SU-DHL-6 (cell line): ENCODE measurements around the gene POLR2F.

Experiments used
- H2AFZ ChIP-seq: fragments of 200-600 bp; sonication (generic); 2 replicates; pipeline ENCODE4 v1.6.1; 2014; ENCODE audit warnings: low read depth, mild to moderate bottlenecking, moderate library complexity, mixed read lengths, antibody characterized with exemption, low read length; ENCODE audit not compliant: severe bottlenecking
- H3F3A ChIP-seq: fragments of 200-600 bp; shearing (Covaris generic); 2 replicates; pipeline ENCODE4 v1.6.0; 2016; ENCODE audit warnings: antibody characterized with exemption, mild to moderate bottlenecking; ENCODE audit not compliant: insufficient read depth
- H3K27ac ChIP-seq: fragments of 200-600 bp; sonication (generic); 2 replicates; pipeline ENCODE4 v1.5.1; 2016; ENCODE audit warnings: low read depth, mild to moderate bottlenecking, low read length, moderate library complexity, mixed read lengths
- H3K27me3 ChIP-seq: fragments of 200-600 bp; sonication (generic), shearing (Covaris generic); 2 replicates; pipeline ENCODE4 v1.6.0; 2014; ENCODE audit warnings: mild to moderate bottlenecking, low read length
- H3K36me3 ChIP-seq: fragments of 200-600 bp; sonication (generic); 2 replicates; pipeline ENCODE4 v1.6.1; 2014; ENCODE audit warnings: mild to moderate bottlenecking, low read length, mixed read lengths
- H3K4me2 ChIP-seq: fragments of 300-600, 200-600 bp; shearing (Covaris generic), sonication (generic); 2 replicates; pipeline ENCODE4 v1.6.0; 2014; ENCODE audit warnings: low read length, low read depth, mild to moderate bottlenecking; ENCODE audit not compliant: poor library complexity, severe bottlenecking
- H3K4me3 ChIP-seq: fragments of 200-600 bp; sonication (generic); 2 replicates; pipeline ENCODE4 v1.5.1; 2014; ENCODE audit warnings: antibody characterized with exemption, low read length, mild to moderate bottlenecking, mixed read lengths; ENCODE audit not compliant: insufficient read depth, poor library complexity, severe bottlenecking
- H3K79me2 ChIP-seq: fragments of 200-600 bp; sonication (generic); 2 replicates; pipeline ENCODE4 v1.6.1; 2014; ENCODE audit warnings: mild to moderate bottlenecking, low read length, moderate library complexity; ENCODE audit not compliant: insufficient read depth
- H3K9ac ChIP-seq: fragments of 200-600 bp; sonication (generic); 2 replicates; pipeline ENCODE4 v1.7.0; 2014; ENCODE audit warnings: mild to moderate bottlenecking, low read length
- H3K9me2 ChIP-seq: fragments of 200-600 bp; sonication (generic); replicated peaks from 2 replicates; pipeline ENCODE4 v1.6.1; 2014; ENCODE audit warnings: low read length; ENCODE audit not compliant: insufficient read depth
- H3K9me3 ChIP-seq: fragments of 200-600 bp; sonication (generic); 2 replicates; pipeline ENCODE4 v1.6.1; 2014; ENCODE audit warnings: low read length, mixed read lengths; ENCODE audit not compliant: insufficient read depth
- H4K20me1 ChIP-seq: fragments of 200-600 bp; sonication (generic); 2 replicates; pipeline ENCODE4 v1.6.1; 2014; ENCODE audit warnings: low read depth, mild to moderate bottlenecking, antibody characterized with exemption, low read length, moderate library complexity, mixed read lengths
- CTCF ChIP-seq: fragments of 200-600 bp; sonication (generic); IDR thresholded peaks from one replicate; pipeline ENCODE4 v1.5.1; 2017; ENCODE audit warnings: antibody characterized with exemption, mild to moderate bottlenecking, low read length, moderate library complexity; ENCODE audit not compliant: insufficient read depth, poor library complexity, severe bottlenecking
- EZH2phosphoT487 ChIP-seq: fragments of 200-600 bp; sonication (generic), shearing (Covaris generic); conservative IDR thresholded peaks from 2 replicates; pipeline ENCODE4 v1.6.1; 2018; ENCODE audit warnings: mild to moderate bottlenecking, antibody characterized with exemption, low read length, moderate library complexity, mixed read lengths

The POLR2F gene

GRCh38 chr22:37982151-37982785 lies 28.8 kb downstream of the POLR2F start:
- TF ChIP-seq CTCF = no peak
- TF ChIP-seq EZH2phosphoT487 = no peak
- Histone ChIP-seq H3K9ac (no peak overlapping the region), H3K4me2 (no peak overlapping the region), H3K36me3 (no peaks in the 10 kb centered on the region), H3K9me2 (no peaks in the 10 kb centered on the region), H3K27me3 (no peaks in the 10 kb centered on the region), H3K79me2 (no peaks in the 10 kb centered on the region), H3F3A (no peaks in the 10 kb centered on the region), H3K4me3 (no peak overlapping the region), H3K9me3 (no peaks in the 10 kb centered on the region), H2AFZ (no peak overlapping the region), H4K20me1 (no peaks in the 10 kb centered on the region), H3K27ac (no peak overlapping the region)

GRCh38 chr22:37982938-37983859 lies 29.7 kb downstream of the POLR2F start:
- Histone ChIP-seq H3K4me2 (no peak overlapping the region), H3K4me3 (no peak overlapping the region), H2AFZ (no peak overlapping the region), H3K79me2 (no peaks in the 10 kb centered on the region), H3F3A (no peaks in the 10 kb centered on the region), H3K27me3 (no peaks in the 10 kb centered on the region), H3K9me2 (no peaks in the 10 kb centered on the region), H3K27ac (no peak overlapping the region), H3K36me3 (no peaks in the 10 kb centered on the region), H4K20me1 (no peaks in the 10 kb centered on the region), H3K9ac (no peak overlapping the region), H3K9me3 (no peaks in the 10 kb centered on the region)
- TF ChIP-seq EZH2phosphoT487 (no peak), CTCF (peak; percentile 15)

- H3K27ac ChIP-seq = no peak within 1 kb of the TSS
Observed at GRCh38 chr22:37983860-37984791, 30.6 kb downstream of the POLR2F start, which contains the start of gene SOX10. TSS of gene SOX10 (minus strand) at chr22:37984555. CDS start at chr22:37983784, 771 bp downstream.

More at GRCh38 chr22:37983860-37984791, 30.6 kb downstream of the POLR2F start, which contains the start of gene SOX10:
- Histone ChIP-seq H3K36me3 (no peaks in the 10 kb centered on the region), H3K79me2 (no peaks in the 10 kb centered on the region), H3K9ac (no peak within 1 kb of the TSS), H3F3A (no peaks in the 10 kb centered on the region), H3K27me3 (no peaks in the 10 kb centered on the region), H3K9me3 (no peaks in the 10 kb centered on the region), H3K9me2 (no peaks in the 10 kb centered on the region), H2AFZ (no peak within 1 kb of the TSS), H3K4me2 (no peak within 1 kb of the TSS), H4K20me1 (no peaks in the 10 kb centered on the region), H3K4me3 (no peak within 1 kb of the TSS)
- TF ChIP-seq EZH2phosphoT487 = no peak
- TF ChIP-seq CTCF = no peak
